Prostate gland (tissue), 2 donors: Measurements from ENCODE around the gene SPRED2.

Experiments used
- CTCF ChIP-seq, 4 experiments: fragments of 200-600 bp in 2 of 4; fragments of 450-650 bp in 2 of 4; sonication (generic) in 2 of 4; IDR thresholded peaks; 1 replicate in 3 of 4; 2 replicates in 1 of 4; pipeline ENCODE4 v1.5.1; 2016 to 2019; ENCODE audit warnings: antibody characterized with exemption in 4 of 4, mild to moderate bottlenecking in 2 of 4, moderate library complexity in 2 of 4
- POLR2A ChIP-seq: fragments of 450-650 bp; IDR thresholded peaks from one replicate; pipeline ENCODE4 v1.6.1; 2016; ENCODE audit warnings: antibody characterized with exemption, mild to moderate bottlenecking

GRCh38 chr2:65294136-65294535 lies 138.3 kb downstream of the SPRED2 start:
- TF ChIP-seq CTCF (IDR thresholded peaks at IDR 0.05) (no peak), POLR2A (no peak)
